Measurements from ENCODE around the gene PRAMEF17.
"Not testable (repeated sequence)": the region's sequence is repeated elsewhere in the genome, so short reads cannot be mapped to it uniquely, and the experiment has no call there.

PRAMEF17 gene

GRCh38 chr1:13380380-13380779 is 9.1 kb upstream of the PRAMEF17 start:
- H3K36me3 ChIP-seq (ENCODE audit: control insufficient read depth in 2 of 2, insufficient read depth in 1 of 2, low read length in 2 of 2); POLR2A ChIA-PET; H3K4me3 ChIP-seq (ENCODE audit: low read depth, low read length); H3K4me1 ChIP-seq (ENCODE audit: control insufficient read depth, insufficient read depth, low read length); CTCF ChIA-PET; H3K9me3 ChIP-seq (ENCODE audit: control insufficient read depth, insufficient read depth, low read depth, low read length); H3K27ac ChIP-seq (ENCODE audit: extremely low read depth, low read depth, low read length): not testable (repeated sequence)

GRCh38 chr1:13393004-13393403 is 3.6 kb downstream of the PRAMEF17 start:
- H3K36me3 ChIP-seq (ENCODE audit: control insufficient read depth in 2 of 2, insufficient read depth in 1 of 2, low read length in 2 of 2); H3K4me3 ChIP-seq (ENCODE audit: low read depth, low read length); CTCF ChIA-PET; H3K9me3 ChIP-seq (ENCODE audit: control insufficient read depth, insufficient read depth, low read depth, low read length); H3K27ac ChIP-seq (ENCODE audit: extremely low read depth, low read depth, low read length); POLR2A ChIA-PET; H3K4me1 ChIP-seq (ENCODE audit: control insufficient read depth, insufficient read depth, low read length): not testable (repeated sequence)

- H3K4me3 ChIP-seq (ENCODE audit: low read depth, low read length); H3K9me3 ChIP-seq (ENCODE audit: control insufficient read depth, insufficient read depth, low read depth, low read length); H3K4me1 ChIP-seq (ENCODE audit: control insufficient read depth, insufficient read depth, low read length); POLR2A ChIA-PET; H3K36me3 ChIP-seq (ENCODE audit: control insufficient read depth in 2 of 2, insufficient read depth in 1 of 2, low read length in 2 of 2); CTCF ChIA-PET; H3K27ac ChIP-seq (ENCODE audit: extremely low read depth, low read depth, low read length): not testable (repeated sequence)
Observed at GRCh38 chr1:13394761-13395160, 5.3 kb downstream of the PRAMEF17 start.

- H3K27ac ChIP-seq (ENCODE audit: extremely low read depth, low read depth, low read length); H3K4me3 ChIP-seq (ENCODE audit: low read depth, low read length); CTCF ChIA-PET; H3K36me3 ChIP-seq (ENCODE audit: control insufficient read depth in 2 of 2, insufficient read depth in 1 of 2, low read length in 2 of 2); H3K4me1 ChIP-seq (ENCODE audit: control insufficient read depth, insufficient read depth, low read length); POLR2A ChIA-PET; H3K9me3 ChIP-seq (ENCODE audit: control insufficient read depth, insufficient read depth, low read depth, low read length): not testable (repeated sequence)
Observed at GRCh38 chr1:13395311-13395710, 5.9 kb downstream of the PRAMEF17 start.

- no peaks in the 10 kb centered on the region for H3K4me1 ChIP-seq (ENCODE audit: control insufficient read depth, insufficient read depth, low read length)
- H3K9me3 ChIP-seq (ENCODE audit: control insufficient read depth, insufficient read depth, low read depth, low read length), result no peaks in the 10 kb centered on the region
- ChIA-PET POLR2A (no interaction called here), CTCF (no interaction called here)
- no peak overlapping the region for H3K4me3 ChIP-seq (ENCODE audit: low read depth, low read length)
- no peak overlapping the region for H3K27ac ChIP-seq (ENCODE audit: extremely low read depth, low read depth, low read length)
- H3K36me3 ChIP-seq (ENCODE audit: control insufficient read depth in 2 of 2, insufficient read depth in 1 of 2, low read length in 2 of 2), result no peaks in the 10 kb centered on the region
- TF ChIP-seq ZSCAN5A (tag by site-specific recombination; IDR thresholded peaks at IDR 0.05) (no peak), ZNF18 (tag by site-specific recombination; IDR thresholded peaks at IDR 0.05) (no peak), ATF2 (tag by site-specific recombination; IDR thresholded peaks at IDR 0.05; ENCODE audit: low read depth) (no peak), ZNF391 (tag by site-specific recombination; IDR thresholded peaks at IDR 0.05; ENCODE audit: borderline replicate concordance, low read depth) (no peak), ZNF155 (tag by site-specific recombination; IDR thresholded peaks at IDR 0.05) (no peak), ZNF121 (tag by site-specific recombination; IDR thresholded peaks at IDR 0.05) (no peak), ZSCAN23 (tag by site-specific recombination; IDR thresholded peaks at IDR 0.05) (no peak), ZNF555 (tag by site-specific recombination; conservative IDR thresholded peaks at IDR 0.05) (no peak), BCL11B (tag by site-specific recombination; IDR thresholded peaks at IDR 0.05; ENCODE audit: low read depth) (no peak), SCRT2 (tag by site-specific recombination; IDR thresholded peaks at IDR 0.05) (no peak), ZNF140 (tag by site-specific recombination; IDR thresholded peaks at IDR 0.05) (no peak), ZBTB17 (tag by site-specific recombination; IDR thresholded peaks at IDR 0.05) (no peak), ZNF639 (tag by site-specific recombination; IDR thresholded peaks at IDR 0.05) (no peak), CTCF (tag by site-specific recombination; IDR thresholded peaks at IDR 0.05) (no peak), ZNF830 (tag by site-specific recombination; IDR thresholded peaks at IDR 0.05; ENCODE audit: low read depth) (no peak), MZF1 (tag by site-specific recombination; IDR thresholded peaks at IDR 0.05; ENCODE audit: borderline replicate concordance) (no peak)
Observed at GRCh38 chr1:13407811-13408210, 18.4 kb downstream of the PRAMEF17 start.

Data from HEK293 (cell line).